Transverse colon (tissue), 4 donors: ENCODE data around the gene KPTN. TPM values are rescaled to one million over a fixed set of nuclear protein-coding genes. Genes with fewer than 3 reads are reported as not detected.
A peak's percentile ranks its signal among the peaks of the same experiment; 100 is the strongest.

Experiments
- DNase-seq: peaks from one replicate; pipeline ENCODE4 v3.0.0-alpha.2; 2019
- H3K27ac ChIP-seq, 4 donors: fragments of 200-600 bp; sonication (generic); 2 replicates each; pipeline ENCODE4 v1.5.1; 2016 to 2018; ENCODE audit warnings: inconsistent platforms in 4 of 4
- H3K27me3 ChIP-seq: fragments of 200-600 bp; sonication (generic); 2 replicates; pipeline ENCODE4 v1.5.1; 2017; ENCODE audit warnings: inconsistent platforms
- H3K36me3 ChIP-seq, 4 donors: fragments of 200-600 bp; sonication (generic); 2 replicates each; pipeline ENCODE4 v1.5.1; 2017 to 2019; ENCODE audit warnings: inconsistent platforms in 4 of 4
- H3K4me1 ChIP-seq, 4 donors: fragments of 200-600 bp; sonication (generic); 2 replicates each; pipeline ENCODE4 v1.5.1; 2017 to 2020; ENCODE audit warnings: inconsistent platforms in 4 of 4
- H3K4me3 ChIP-seq, 4 donors: fragments of 200-600 bp; sonication (generic); 1 replicate in 1 of 4; 2 replicates in 3 of 4; pipeline versions ENCODE4 v1.5.1 to v1.6.1; 2017 to 2019; ENCODE audit warnings: inconsistent platforms in 4 of 4
- H3K9me3 ChIP-seq, 2 donors: fragments of 200-600 bp; sonication (generic); 2 replicates each; pipeline ENCODE4 v1.5.1; 2017 to 2019; ENCODE audit warnings: inconsistent platforms in 2 of 2
- CTCF ChIP-seq, 5 experiments: fragments of 200-600 bp in 3 of 5; fragments of 450-650 bp in 2 of 5; sonication (generic) in 3 of 5; IDR thresholded peaks; 1 replicate in 2 of 5; 2 replicates in 3 of 5; pipeline ENCODE4 v1.5.1; 2016 to 2017; ENCODE audit warnings: antibody characterized with exemption in 5 of 5, inconsistent platforms in 3 of 5, mild to moderate bottlenecking in 2 of 5, moderate library complexity in 1 of 5
- EP300 ChIP-seq: sonication (generic); formaldehyde crosslinking; IDR thresholded peaks from one replicate; pipeline ENCODE4 v1.6.1; 2017; ENCODE audit warnings: antibody characterized with exemption, low read depth
- POLR2A ChIP-seq: fragments of 450-650 bp; IDR thresholded peaks from one replicate; pipeline ENCODE4 v1.6.1; 2016; ENCODE audit warnings: antibody characterized with exemption, mild to moderate bottlenecking, moderate library complexity
- POLR2AphosphoS5 ChIP-seq, 3 donors: sonication (generic); formaldehyde crosslinking; IDR thresholded peaks; one replicate each; pipeline ENCODE4 v1.6.1; 2016; ENCODE audit warnings: antibody characterized with exemption in 3 of 3
- WGBS, 2 donors: methylation state at CpG; one replicate each; pipeline ENCODE4 v1.1.5; 2018; ENCODE audit warnings: low coverage in 1 of 2; 5-methylcytosine and 5-hydroxymethylcytosine counted together
- in situ Hi-C, 4 donors: fragments of 200-750 bp; cut with MboI; loops; one replicate each; pipeline versions ENCODE4 v1.15.0 to v1.15.1; 2017; ENCODE audit warnings: low sequenced_read_pairs in 3 of 4, low pct_ligation_motif_present in 1 of 4, low pct_unique_long_range_greater_than_20kb in 1 of 4
- intact Hi-C: fragments of 100-400 bp; cut with DNase I; formaldehyde crosslinking; loops from one replicate; pipeline ENCODE4 v1.15.1; 2023; ENCODE audit warnings: low total_unique reads
- total RNA-seq, 4 donors: library from RNA; depleted of rRNA; stranded (reverse); fragments of >200 nt; gene quantifications; one replicate each; pipeline ENCODE4 v1.1.0, GENCODE V29; 2016

Gene KPTN
- total RNA-seq, 4 donors from 2014 or later: 2.2 to 5.7 (median 3.3) TPM; not detected in 1

DNA sequence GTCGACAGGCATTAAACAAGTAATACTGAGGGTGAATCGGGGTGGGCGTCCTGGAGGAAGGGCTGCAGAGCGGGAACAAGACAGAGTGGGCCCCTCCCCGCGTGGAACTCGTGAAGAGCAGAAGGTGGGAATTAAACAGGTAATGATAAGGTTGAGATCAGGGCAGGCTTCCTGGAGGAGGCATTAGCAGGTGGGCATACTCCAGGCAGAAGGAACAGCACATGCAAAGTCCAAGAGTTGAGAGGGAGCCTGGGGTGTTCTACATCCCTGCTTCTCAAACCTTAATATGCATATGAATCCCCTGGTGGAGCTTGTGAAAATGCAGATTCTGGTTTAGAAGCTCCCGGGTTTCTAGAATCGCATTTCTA lies 35.7 kb downstream of the KPTN start:
- no peak overlapping the region for H3K4me3 ChIP-seq
- WGBS, 2 donors: 36 to 60% methylated on average over 1 to 9 of the region's 9 CpGs
- no peaks in the 10 kb centered on the region for H3K9me3 ChIP-seq
- in situ Hi-C loops: no loop called here
- H3K27ac ChIP-seq: no peak overlapping the region
- H3K36me3 ChIP-seq: no peaks in the 10 kb centered on the region
- TF ChIP-seq CTCF (IDR thresholded peaks at IDR 0.05): no peak
- TF ChIP-seq POLR2A: no peak
- TF ChIP-seq POLR2AphosphoS5 (IDR thresholded peaks at IDR 0.05): no peak
- TF ChIP-seq EP300: no peak
- H3K27me3 ChIP-seq: peaks cover 76% of the 10 kb centered on the region
- H3K4me1 ChIP-seq: peaks cover 0 to 24% (median 17%) of the 10 kb centered on the region in 4 donors
- no peak for DNase-seq
- intact Hi-C loops: no loop called here

DNA sequence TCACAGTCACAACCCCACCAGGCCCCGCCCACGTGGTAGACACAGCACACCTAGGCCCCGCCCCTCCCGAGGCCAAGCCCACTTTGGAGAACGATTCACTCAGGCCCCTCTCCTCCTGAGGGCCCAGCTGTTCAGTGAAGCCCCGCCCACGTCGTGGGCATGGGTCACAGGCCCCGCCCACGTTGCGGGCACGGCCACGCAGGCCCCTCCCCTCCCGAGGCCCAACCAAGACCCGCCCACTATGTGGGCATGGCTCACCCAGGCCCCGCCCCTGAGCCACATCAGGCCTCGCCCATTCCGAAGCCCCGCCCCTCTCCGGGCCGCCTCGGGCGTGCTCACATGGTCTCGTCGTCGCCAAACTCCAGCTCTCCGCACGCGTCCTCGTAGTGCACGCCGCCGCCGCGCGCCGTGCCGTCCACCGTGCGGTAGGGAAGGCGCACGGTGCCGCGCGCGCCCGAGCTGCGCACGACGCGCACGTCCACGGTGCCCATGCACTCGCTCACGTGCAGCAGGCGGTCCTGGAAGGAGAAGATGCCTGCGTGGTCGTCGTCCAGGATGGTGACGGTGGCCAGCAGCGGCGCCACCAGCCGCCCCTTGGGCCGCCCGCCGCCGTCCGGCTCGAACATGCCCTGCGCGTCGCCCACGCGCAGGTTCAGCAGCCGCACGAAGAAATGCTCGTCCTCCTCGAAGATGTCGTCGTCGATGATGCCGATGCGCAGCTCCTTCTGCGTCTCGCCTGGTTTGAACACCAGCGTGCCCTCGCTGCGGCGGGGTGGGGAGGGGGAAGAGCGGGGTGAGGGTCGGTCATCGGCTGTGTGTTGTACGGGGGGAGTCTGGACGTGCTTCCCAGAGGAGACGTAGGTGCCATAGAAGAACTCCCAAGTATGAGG lies 36.3 kb downstream of the KPTN start:
- peaks cover 0 to 24% (median 17%) of the 10 kb centered on the region in 4 donors for H3K4me1 ChIP-seq
- in situ Hi-C loops: no loop called here
- H3K36me3 ChIP-seq: no peaks in the 10 kb centered on the region
- H3K9me3 ChIP-seq: no peaks in the 10 kb centered on the region
- TF ChIP-seq POLR2A: no peak
- no peak for TF ChIP-seq EP300
- no peak for TF ChIP-seq POLR2AphosphoS5 (IDR thresholded peaks at IDR 0.05)
- no peak for TF ChIP-seq CTCF (IDR thresholded peaks at IDR 0.05)
- H3K27me3 ChIP-seq: peaks cover 78% of the 10 kb centered on the region
- WGBS, 2 donors: 33 to 40% methylated on average over 1 to 64 of the region's 95 CpGs
- H3K27ac ChIP-seq: no peak overlapping the region
- peak overlapping the region in 1 of 4 donors; percentile 13 for H3K4me3 ChIP-seq
- DNase-seq: peak; percentile 41
- intact Hi-C loops: no loop called here

DNA sequence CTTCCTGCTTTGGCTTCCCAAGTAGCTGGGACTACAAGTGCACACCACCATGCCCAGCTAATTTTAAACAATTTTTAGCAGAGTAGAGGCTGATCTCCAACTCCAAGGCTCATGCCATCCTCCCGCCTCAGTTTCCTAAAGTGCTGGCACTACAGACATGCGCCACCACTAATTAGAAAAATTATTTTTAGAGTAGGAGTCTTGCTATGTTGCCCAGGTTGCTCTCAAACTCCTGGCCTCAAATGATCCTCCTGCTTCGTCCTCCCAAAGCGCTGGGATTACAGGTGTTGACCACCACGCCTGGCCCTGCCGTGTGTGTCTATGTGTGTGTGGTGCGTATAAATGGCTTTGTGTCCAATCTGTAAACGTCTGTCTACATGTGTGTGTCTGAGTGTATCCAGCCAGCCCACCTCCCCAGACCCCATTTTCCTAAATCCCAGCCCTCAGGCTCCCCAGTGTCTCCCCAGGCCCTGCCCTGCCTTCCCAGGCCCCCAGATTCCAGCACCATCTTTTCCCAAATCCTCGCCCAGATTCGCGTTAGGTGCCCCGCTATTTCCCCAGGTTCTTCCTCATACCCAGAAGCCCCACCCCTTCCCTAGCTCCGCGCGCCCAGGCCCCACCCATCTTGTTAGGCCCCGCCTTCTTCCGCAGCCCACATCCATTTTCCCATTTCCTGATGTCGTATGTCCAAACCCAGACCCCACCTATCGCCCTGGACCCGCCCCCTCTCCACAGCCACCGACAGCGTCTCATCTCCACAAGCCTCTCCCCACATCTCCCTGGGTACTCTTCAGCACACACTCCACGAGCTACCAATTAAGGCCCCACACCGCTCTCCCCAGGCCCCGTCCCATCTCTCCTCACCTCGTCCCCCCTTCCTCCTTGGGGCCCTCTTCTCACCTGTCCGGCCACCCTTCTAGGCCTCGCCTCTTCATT lies 37.2 kb downstream of the KPTN start:
- peaks cover 87% of the 10 kb centered on the region for H3K27me3 ChIP-seq
- no peak overlapping the region for H3K4me3 ChIP-seq
- intact Hi-C loops: no loop called here

More for the DNA sequence above, 37.2 kb downstream of the KPTN start:
- Histone ChIP-seq H3K9me3 (no peaks in the 10 kb centered on the region), H3K4me1 (peaks cover 0 to 24% (median 17%) of the 10 kb centered on the region in 4 donors), H3K36me3 (no peaks in the 10 kb centered on the region), H3K27ac (no peak overlapping the region)
- no peak for TF ChIP-seq CTCF (IDR thresholded peaks at IDR 0.05)
- no peak for TF ChIP-seq EP300
- TF ChIP-seq POLR2AphosphoS5 (IDR thresholded peaks at IDR 0.05): no peak
- TF ChIP-seq POLR2A: no peak
- peak; percentile 32 for DNase-seq
- in situ Hi-C loops: no loop called here
- 18 to 26% methylated on average over 16 to 28 of the region's 28 CpGs for WGBS, 2 donors
